Suppressor macrophage (primary cell): ENCODE data around the gene TESK2.
A peak's percentile ranks its signal among the peaks of the same experiment; 100 is the strongest.

ENCODE experiments used
- DNase-seq, 4 experiments: peaks; one replicate each; pipeline ENCODE4 v3.0.0-alpha.2; 2020 to 2022

Gene TESK2

GRCh38 chr1:45332346-45332720 lies 158.6 kb downstream of the TESK2 start:
- no peak for DNase-seq

DNA sequence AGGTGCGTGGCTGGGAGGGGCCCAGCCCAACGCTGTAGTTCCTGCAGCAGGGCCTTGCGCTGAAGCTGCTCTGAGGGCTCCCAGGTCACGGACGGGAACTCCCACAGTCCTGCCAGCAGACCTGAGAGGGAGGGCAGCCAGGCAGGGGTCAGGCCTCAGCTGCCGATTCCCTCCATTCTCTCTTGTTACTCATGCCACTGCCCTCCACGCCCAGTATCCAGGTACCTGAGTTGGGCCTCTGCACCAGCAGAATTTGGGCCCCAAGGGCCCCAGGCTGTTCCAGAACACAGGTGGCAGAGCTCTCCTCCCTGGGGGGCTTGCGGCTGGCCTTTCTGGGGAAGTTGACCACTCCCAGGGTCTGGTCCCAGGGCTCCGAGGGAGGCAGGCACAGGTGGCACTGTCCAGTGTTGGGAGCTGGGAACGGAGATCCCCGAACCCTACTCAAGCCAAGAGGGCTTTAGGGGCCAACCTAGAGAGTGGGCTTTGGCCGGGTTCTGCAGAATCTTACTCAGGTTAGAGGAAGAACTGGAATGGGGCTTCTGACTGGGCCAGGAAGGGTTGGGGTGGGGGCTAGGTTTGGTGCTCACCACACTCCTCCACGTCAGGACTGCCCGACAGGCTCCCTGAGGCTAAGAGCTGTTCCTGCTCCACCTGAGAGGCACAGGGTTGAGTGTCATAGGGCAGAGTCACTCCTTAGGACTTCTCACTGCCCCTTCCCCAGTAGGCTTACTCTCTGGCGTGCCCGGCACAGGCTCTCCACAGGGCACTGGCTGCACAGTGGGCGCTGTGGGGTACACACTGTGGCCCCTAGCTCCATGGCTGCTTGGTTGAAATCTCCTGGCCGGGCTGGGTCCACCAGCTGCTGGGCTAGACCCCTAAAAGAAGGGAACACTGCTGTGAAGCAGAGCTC lies 159.3 kb downstream of the TESK2 start:
- DNase-seq: no peak

DNA sequence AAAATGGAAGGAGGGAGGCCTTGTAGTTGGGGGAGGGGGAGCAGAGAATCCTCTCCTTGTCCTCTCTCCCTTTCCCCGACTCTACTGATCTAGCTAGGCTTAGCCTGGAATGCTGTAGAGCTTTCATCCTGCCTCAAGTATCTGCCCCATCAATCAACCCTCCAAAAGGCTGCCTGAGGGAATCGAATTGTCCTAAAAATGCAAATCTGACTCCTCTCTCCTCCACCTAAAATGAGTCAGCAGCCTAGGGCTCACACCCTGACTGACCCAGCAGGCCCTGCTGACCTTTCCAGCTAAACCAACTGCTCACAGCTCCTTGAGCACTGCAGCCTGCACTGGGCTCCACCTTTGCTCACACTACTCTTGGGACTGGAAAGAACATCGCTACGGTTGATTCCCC lies 161.5 kb downstream of the TESK2 start:
- no peak for DNase-seq

GRCh38 chr1:45328680-45329079 lies 162.3 kb downstream of the TESK2 start:
- no peak for DNase-seq

GRCh38 chr1:45327644-45328515 lies 163.1 kb downstream of the TESK2 start:
- DNase-seq: no peak

- peak; percentile 8 to 63 (median 38) for DNase-seq
These were observed 164.0 kb downstream of the TESK2 start, which contains the start of gene HPDL for GRCh38 chr1:45326627-45327623. TSS of gene HPDL (plus strand) at chr1:45326895. CDS start at chr1:45327149, 254 bp downstream.

- no peak for DNase-seq
These were observed 165.0 kb downstream of the TESK2 start for GRCh38 chr1:45325851-45326506.

DNA sequence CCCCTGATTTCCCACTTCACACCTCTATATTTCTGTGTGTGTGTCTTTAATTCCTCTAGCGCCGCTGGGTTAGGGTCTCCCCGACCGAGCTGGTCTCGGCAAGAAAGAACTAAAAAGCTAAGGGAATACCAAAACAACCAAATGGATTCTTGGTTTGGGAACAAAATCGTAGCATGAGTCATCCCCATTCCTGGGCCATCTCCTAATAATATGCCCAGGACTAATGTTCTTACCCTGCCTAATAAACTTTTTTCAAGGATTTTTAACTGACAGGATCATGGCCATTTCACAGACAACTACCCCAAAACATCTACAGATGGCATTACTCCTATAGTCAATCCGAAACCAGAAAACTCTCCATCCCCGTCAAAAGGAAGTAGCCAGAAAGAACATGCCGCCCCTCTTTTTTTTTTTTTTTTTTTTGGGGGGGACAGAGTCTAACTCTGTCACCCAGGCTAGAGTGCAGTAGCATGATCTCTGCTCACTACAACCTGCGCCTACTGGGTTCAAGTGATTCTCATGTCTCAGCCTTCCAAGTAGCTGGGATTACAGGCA lies 168.4 kb downstream of the TESK2 start:
- no peak for DNase-seq

DNA sequence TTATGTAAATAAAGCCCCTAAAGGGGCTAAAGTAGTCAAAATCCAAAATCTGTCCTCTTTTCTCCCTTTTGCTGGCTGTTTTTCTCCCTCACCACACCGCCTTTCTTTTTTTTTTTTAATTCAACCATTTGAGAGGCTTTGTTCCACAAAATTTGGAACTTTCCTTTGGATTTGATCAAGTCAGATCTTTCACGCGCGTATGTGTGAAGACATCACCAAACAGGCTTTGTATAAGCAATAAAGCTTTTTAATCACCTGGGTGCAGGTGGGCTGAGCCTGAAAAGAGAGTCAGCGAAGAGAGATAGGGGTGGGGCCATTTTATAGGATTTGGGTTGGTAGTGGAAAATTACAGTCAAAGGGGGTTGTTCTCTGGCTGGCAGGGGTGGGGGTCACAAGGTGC lies 169.5 kb downstream of the TESK2 start:
- no peak for DNase-seq

DNA sequence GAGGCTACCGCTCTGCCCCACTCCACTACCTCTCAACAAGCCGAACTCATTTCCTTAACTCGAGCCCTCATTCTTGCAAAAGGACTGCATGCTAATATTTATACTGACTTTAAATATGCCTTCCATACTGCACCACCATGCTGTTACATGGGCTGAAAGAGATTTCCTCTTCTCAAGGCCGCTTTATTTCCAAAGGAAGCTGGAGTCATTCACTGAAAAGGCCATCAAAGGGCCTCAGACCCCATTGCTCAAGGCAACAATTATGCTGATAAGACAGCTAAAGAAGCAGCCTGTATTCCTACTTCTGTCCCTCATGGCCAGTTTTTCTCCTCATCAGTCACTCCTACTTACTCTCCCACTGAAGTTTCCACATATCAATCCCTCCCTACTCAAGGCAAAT lies 171.2 kb downstream of the TESK2 start:
- no peak for DNase-seq

DNA sequence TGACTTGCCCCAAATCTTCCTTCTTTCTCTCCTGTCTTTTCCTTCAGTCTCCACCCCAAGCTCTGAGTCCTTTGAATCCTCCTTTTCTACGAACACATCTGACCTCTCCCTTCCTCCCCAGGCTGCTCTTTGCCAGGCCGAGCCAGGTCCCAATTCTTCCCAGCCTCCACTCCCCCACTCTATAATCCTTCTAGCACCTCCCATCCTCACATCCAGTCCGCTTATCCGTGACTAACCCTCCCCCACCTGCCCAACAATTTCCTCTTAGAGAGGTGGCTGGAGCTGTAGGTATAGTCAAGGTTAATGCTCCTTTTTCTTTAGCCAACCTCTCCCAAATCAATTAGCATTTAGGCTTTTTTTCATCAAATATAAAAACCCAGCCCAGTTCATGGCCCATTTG lies 173.8 kb downstream of the TESK2 start:
- no peak for DNase-seq

- no peak for DNase-seq
These were observed 176.7 kb downstream of the TESK2 start for GRCh38 chr1:45314266-45314665.

GRCh38 chr1:45306905-45307304 lies 184.1 kb downstream of the TESK2 start:
- no peak for DNase-seq

- DNase-seq: peak in 1 of 4 experiments; percentile 18
These were observed 184.6 kb downstream of the TESK2 start for GRCh38 chr1:45306319-45306718.

DNA sequence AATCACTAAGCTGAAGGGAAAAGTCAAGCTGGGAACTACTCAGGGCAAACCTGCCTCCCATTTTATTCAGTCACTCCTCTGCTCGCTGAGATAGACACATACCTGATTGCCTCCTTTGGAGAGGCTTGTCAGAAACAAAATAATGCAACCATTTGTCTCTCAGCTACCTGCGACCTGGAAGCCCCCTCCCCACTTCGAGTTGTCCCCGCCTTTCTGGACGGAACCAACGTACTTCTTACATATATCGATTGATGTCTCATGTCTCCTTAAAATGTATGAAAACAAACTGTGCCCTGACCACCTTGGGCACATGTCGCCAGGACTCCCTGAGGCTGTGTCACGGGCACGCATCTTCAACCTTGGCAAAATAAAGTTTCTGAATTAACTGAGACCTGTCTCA lies 185.7 kb downstream of the TESK2 start:
- no peak for DNase-seq

- no peak for DNase-seq
These were observed 186.5 kb downstream of the TESK2 start for GRCh38 chr1:45304311-45305081.

- peak; percentile 98 to 99 (median 98) for DNase-seq
These were observed 187.2 kb downstream of the TESK2 start for GRCh38 chr1:45303520-45304310.

GRCh38 chr1:45302505-45303150 lies 188.3 kb downstream of the TESK2 start:
- no peak for DNase-seq

GRCh38 chr1:45300669-45300997 lies 190.3 kb downstream of the TESK2 start:
- no peak for DNase-seq
